CD4-positive, alpha-beta T cell treated with Interleukin-4 for 4 hours (primary cell): ENCODE data around the gene RYK.

ENCODE experiments used
- DNase-seq: peaks from one replicate; pipeline ENCODE4 v3.0.0-alpha.2; 2020

The RYK gene

GRCh38 chr3:134146666-134147065 lies 104.0 kb downstream of the RYK start:
- DNase-seq: no peak

- DNase-seq: no peak
Observed at GRCh38 chr3:134145183-134145582, 105.5 kb downstream of the RYK start.

GRCh38 chr3:134144694-134145093 lies 106.0 kb downstream of the RYK start:
- no peak for DNase-seq

GRCh38 chr3:134143828-134144401 lies 106.7 kb downstream of the RYK start:
- no peak for DNase-seq

GRCh38 chr3:134136604-134137003 lies 114.1 kb downstream of the RYK start:
- DNase-seq: no peak

GRCh38 chr3:134134698-134135415 lies 115.8 kb downstream of the RYK start:
- no peak for DNase-seq

GRCh38 chr3:134134240-134134639 lies 116.4 kb downstream of the RYK start:
- no peak for DNase-seq

- DNase-seq: no peak
Observed at GRCh38 chr3:134132961-134133360, 117.7 kb downstream of the RYK start.

- DNase-seq: no peak
Observed at GRCh38 chr3:134126153-134126552, 124.5 kb downstream of the RYK start.

GRCh38 chr3:134114726-134115125 lies 135.9 kb downstream of the RYK start:
- DNase-seq: no peak

GRCh38 chr3:134111616-134112015 lies 139.0 kb downstream of the RYK start:
- DNase-seq: no peak

GRCh38 chr3:134110963-134111362 lies 139.7 kb downstream of the RYK start:
- DNase-seq: no peak
